Hindlimb muscle (tissue), 1 donor: ENCODE measurements around the gene NCOA5. TPM values are rescaled to one million over a fixed set of nuclear protein-coding genes. Genes with fewer than 3 reads are reported as not detected.

Experiments
- DNase-seq: peaks from one replicate; pipeline ENCODE4 v3.0.0-alpha.2; 2013
- polyA plus RNA-seq: library from polyadenylated mRNA; unstranded; fragments of 120-200 nt; gene quantifications from one replicate; pipeline ENCODE4 v1.2.1, GENCODE V29; 2013; ENCODE audit not compliant: insufficient read length

The NCOA5 gene
- polyA plus RNA-seq, 1 donor, result 36.6 TPM

DNA sequence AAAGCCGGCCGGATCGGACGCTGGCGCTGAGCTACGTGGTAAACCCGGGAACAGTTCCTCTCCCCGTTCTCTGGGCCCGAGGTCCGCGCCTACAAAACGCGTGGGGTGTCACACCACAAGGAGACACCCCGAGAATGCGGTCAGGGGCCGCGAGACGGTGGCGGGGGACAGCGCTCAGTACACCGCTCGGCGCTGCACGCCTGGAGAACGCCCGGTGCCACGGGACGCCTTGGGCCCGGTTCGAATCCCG lies 670 bp downstream of the NCOA5 start:
- no peak for DNase-seq

DNA sequence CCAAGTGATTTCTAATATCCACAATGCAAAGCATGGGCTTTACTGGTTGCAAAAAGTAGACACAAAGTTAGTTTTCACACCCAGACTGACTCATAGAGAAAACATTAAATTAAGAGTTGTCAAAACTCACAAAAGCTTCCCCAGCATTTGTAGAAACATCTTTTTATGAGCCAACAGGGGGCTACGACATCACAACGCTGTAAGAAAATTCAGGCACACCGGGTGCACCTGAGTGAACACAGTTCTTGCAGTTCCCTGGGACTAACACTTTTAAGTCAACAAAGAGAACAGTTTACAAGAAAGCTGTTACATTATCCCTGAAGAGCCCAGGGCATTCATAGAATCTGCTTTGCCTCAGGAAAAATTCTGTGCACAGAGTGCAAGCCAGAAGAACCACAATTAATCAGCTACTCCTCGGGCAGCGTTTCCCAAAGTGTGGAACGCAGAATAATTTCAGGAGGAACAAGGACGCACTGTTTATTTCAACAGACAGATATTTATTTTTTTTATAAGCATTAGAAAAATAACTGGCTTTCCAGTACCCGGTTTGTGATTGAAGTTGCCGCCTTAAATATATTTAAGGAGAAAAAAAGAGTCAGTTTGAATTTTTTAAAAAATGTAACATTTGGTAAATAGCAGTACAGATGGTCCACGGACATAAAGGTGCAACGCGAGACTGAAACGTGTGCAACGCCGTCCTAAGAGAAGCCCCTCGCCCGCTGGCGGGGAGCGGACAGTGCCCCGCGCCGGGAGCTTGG lies 1.2 kb downstream of the NCOA5 start:
- no peak for DNase-seq

DNA sequence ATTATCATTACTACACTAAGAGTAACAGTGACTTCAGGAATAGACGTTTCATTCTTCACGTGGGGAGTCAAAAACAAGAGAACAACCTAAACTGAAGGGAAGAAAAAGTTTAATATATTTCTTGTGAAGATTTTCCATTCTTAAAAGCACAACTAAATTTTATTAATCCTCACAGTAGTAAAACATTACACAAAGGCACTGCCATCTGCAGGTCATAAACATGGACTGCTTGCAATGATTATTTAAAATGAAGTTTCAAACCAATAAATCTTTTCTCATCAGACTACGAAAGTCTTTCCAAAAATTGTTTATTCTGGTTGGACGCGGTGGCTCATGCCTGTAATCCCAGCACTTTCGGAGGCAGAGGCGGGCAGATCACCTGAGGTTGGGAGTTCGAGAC lies 2.6 kb downstream of the NCOA5 start:
- DNase-seq, result no peak

DNA sequence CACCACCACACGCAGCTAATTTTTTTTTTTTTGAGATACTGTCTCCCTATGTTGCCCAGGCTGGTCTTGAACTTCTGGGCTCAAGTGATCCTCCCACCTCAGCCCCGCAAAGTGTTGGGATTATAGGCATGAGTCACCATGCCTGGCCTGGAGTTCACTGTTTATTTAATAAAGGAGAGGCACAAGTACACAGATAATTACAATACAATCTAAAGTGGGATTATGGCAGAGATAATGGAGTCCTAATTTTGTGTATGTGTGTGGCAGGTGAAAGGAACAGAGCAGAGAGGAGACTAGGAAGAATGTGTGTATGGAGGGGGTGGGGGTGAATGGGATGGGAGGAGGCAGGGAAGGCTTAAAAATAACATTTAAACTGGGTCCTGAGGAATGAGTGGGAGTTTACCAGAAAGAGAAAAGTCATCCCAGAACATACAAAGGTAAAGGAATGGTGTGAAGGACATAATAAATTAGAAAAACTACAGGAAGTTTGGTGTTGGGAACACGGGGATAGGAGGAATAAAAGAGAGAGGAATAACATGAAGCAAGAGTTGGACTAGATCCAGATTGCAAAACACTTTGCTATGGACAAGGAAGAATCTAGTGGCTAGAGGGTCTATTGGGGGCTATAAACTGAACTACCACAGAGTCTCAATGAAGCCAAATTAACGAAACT lies 4.4 kb downstream of the NCOA5 start:
- DNase-seq, result no peak

DNA sequence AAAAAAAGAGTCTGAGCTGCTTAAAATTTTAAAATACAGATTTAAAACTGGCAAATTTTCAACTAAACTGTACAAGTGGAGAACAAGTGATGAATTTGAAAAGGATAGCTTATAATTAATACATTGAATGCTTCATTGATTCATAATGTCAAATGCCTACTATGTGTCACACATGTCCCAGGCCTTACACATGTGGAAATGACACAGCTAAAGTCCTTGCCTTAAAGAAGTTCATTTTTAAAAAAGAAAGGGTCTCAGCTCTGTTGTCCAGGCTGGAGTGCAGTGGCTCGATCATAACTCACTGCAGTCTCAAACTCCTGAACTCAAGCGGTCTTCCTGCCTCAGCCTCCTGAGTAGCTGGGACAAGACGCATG lies 5.0 kb downstream of the NCOA5 start:
- DNase-seq, result no peak

DNA sequence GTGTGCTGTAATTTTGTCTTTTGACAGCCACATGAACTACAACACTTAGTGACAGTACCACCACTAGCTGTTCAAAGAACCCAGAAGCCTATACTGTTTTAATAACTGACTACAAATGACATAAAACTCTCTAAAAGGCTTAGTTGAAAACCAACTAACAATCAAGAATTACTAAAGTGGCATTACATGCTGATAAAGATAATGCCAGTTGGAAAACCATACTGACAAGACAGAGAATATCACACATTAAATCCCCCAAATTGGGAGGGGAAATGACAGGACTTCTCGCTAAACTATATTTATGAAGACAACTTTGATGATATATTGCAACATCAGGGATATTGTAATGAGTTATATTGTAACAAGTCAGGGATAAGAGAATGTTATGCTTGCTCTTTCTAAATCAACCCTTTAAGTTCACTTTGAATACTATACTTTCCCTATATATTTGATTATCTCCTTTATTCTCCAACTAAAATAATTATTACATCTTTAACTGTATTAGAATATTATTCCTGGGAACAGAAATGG lies 6.2 kb downstream of the NCOA5 start:
- no peak for DNase-seq

DNA sequence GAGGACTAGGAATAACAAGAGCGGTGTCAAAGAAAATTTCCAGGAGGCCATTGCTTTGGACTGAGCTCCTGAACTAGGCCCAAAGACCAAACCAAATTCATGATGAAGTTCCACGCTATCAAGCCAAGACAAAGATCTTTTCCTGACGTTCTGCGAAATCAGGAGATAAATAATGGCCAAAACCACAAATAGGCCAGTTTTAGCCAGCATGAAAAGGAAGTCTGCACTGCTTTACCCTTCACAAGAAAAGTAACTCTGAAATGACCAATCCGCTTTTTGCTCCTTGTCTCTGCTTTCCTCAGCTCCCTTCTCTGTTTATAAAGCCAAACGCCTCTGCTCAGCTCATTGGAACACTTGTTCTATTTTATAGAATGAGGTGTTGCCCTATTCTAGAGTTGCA lies 6.7 kb downstream of the NCOA5 start:
- no peak for DNase-seq

DNA sequence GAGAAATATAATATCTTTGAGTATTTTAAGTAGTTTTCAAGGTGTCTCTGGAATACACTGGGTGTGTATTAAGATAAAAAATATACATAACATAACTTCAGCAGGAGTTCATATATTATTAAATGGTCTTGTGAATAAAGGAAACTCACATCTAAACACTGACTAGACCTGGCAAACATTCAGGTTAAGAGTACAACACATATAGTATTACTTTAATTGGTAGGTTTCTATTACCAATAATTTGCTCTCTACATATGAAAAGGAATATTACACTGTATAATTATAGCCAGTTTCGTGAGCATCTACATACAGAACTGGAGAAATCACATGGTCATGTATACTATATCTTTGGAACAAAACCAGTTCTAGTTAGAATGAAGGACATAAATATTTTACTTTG lies 8.7 kb downstream of the NCOA5 start:
- DNase-seq, result no peak

DNA sequence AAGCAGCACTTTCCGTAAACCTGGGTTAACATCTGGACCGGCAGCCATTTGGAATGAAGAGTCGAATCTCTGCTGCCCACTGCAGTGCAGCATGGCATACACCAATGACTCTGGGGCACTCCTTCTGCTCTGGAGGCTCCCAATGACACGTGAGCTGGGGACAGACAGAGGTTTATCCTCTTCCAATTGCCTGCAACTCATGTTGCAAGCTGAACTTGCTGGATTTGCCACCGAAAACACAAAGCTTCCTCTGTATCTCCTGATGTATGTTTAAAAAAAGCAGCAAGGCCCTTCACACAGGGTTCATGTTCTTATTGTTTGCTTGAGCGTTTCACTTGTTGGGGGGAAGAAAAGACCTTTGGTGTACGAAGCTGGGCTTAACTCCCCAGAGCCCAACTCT lies 10.8 kb downstream of the NCOA5 start:
- no peak for DNase-seq

DNA sequence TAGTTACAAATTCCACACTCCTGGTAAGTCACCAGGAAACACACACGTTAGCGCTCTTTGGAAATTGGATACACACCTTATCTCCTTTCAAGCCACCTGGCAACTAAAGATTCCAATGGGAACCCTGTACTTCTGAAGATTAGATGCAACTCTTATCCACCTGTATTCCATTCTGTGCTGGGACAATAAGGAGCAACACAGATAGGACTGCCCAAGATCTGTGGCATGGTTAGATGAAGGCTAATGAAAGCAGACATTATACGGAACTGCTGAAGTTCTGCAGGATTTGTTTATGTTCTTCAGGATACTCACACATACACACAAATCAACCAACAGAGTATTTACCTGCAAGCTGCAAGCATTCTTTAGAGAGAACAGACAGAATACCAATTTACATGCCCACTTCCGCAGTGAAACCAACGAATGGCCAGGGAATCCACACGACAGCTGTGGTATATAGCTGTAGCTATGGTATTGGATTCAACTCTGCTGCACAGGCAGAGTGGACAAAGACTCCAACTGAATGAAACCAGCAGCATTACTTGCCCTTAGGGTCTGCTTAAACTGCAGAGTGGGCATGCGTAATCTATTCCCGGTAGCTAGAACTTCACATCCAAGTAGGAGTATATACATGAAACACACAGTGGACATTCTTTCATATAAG lies 12.0 kb downstream of the NCOA5 start:
- no peak for DNase-seq

DNA sequence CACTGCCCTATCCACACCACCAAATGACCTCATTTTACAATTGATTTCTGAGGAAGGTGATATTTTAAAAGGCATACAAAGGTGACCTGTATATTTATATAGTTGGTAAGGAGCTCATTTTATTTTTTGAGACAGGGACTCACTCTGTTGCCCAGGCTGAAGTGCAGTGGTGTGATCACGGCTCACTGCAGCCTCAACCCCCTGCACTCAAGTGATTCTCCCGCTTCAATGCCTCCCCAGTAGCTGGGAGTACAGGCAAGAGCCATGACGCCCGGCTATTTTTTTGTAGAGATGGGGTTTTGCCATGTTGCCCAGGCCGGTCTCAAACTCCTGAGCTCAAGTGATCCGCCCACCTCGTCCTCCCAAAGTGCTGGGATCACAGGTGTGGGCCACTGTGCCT lies 13.0 kb downstream of the NCOA5 start:
- no peak for DNase-seq

DNA sequence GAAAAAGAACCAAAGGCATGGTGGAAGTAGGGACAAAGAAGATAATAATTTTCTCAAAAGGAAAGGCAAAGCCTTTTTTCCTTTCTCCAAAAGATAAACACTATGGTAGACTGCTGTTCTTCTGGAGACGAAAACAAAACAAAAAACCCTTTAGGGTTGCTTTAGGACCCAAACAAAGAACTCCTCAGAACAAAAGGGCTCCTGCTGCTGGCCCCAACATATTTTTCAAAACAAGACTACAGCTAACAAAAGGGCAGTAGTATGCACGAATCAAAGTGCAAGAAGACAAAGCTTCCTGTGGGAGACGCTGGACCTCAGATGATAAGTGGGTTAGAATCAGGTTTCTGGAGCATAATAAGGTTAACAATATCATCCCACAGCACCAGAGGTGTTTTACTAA lies 15.8 kb downstream of the NCOA5 start:
- DNase-seq, result no peak

DNA sequence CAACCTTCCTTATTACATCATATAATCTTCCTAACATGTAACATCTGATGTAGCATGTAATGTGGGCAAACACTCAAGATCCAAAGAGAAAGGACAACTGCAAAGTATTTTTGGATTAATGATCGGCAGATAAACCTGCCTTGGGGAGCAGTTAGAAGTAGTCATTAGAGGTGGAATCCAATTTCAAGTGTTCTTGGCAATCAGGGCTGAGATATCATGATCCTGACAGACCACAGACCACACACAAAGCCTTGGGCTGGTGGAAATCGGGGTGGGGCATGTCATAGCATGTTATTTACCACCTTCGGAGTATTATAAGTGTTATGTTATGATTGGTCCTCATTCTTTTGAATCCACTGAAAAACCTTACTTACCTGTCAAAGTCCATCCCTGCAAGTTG lies 16.3 kb downstream of the NCOA5 start:
- no peak for DNase-seq

DNA sequence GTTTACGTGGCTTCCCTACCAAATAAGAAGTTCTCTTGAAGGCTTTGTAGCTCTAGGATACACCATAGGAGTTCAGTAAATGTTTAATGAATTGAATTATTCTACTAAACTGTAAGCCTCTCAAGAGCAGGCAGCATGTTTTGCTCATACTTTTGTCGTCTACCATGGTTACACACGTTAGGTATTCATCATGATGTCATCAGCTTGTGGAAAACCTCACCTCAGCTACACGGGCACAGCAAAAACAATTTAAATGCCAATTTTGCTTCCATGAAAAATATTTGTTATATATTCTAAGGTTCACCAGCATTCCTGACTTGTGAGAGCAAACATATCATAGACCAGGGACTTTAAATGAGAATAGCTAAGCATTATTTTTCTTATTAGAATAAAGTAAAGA lies 16.7 kb downstream of the NCOA5 start:
- no peak for DNase-seq

DNA sequence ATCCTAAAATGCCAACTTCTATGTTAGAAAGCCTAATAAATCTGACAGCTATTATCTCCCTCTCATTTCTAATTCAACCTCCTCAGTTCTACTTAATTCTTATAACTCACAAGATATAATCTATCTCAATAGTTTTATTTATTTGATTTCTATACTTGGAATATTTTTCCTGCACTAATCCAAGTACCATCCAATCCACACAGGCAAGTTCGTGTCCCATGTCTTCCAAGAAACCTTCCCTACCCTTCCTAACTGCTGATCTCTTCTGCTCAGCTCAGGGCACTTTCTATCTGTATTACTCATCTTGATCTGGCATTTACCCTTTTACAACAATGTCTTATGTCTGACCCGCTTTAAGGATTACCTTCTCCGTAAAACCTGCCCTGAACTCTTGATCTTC lies 18.2 kb downstream of the NCOA5 start:
- DNase-seq, result no peak

DNA sequence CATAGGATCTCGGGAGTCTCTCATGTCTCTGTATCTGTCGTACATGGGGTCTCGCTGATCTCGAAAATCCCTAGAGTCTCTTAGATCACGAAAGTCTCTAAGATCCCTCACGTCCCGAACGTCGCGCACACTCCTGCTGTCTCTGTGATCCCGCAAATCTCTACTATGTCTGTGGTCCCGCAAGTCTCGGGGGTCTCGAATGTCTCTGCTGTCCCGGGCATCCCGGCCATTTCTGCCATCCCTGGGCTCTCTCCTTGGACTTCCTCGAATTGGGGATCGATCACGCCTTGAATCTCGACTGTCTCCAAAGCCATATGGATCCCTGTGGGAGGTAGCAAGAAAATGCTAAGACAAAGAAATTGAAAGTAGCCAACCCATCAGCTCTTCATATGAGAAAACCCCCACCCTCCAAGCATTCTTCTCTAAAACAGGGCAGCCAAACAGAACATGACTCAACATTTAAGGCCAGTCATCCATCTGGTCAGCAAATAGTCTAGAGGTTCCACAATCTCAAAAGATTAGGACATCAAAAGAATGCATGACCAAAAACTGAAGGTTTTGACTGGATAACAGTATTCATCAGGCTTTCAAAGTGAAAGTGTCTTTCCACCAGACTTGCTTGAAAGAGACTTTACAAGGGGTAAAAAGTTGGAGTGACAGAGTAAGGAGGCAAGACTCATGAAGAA lies 19.4 kb downstream of the NCOA5 start:
- DNase-seq, result no peak

DNA sequence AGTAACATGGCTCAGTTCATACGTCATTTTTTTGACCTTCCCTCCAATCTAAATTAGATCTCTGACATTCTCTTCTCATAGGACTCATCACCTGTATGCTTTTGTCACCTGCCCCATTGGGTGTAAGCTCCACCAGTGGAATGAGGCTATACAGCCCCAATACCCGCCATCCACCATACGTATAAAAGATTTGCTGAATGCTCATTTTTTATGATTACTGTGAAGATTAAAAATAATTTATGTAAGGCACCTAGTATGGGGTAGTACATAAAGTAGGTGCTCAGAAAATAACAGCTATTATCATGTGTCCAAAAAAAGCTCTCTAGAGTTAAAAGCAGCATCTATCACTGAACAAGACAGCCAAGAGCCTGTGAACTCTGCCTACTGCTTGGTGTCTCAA lies 24.1 kb downstream of the NCOA5 start:
- no peak for DNase-seq

DNA sequence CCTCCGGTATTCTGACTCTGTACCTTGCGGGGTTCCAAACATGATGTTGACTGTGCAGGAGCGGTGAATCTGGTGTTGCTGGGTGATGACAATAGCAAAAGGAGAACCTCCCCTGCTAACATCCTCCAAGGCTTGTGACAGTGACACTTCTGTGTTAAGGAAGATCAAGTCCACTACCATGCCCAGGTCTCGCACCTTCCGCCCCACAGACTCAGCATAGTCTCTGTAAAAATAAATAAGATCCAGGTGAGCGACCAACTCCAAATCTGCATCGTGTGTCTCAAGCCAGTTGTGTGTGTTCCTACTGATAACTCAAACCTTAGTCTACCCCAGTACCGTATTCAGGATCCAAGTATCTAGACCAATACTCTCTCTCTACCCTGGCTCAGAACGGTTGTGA lies 24.8 kb downstream of the NCOA5 start:
- no peak for DNase-seq

DNA sequence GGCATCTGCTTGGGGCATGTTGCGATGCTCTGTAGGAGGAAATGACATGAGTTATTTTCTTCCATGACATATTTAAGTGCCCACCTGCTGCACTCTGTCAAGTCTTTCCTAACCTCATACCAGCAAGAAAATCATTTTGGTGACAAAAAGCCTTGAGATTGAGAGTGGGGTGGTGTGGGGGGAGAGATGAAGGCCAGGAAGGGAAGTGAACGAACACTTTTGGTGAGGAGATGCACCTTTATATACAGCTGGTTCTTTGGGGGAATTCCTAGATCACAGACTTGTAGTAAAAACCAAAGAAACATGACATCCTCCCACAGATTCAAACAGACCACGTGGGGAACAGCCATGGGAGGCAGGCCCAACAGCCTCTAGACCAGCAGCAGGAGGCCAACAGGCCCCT lies 26.1 kb downstream of the NCOA5 start:
- no peak for DNase-seq

DNA sequence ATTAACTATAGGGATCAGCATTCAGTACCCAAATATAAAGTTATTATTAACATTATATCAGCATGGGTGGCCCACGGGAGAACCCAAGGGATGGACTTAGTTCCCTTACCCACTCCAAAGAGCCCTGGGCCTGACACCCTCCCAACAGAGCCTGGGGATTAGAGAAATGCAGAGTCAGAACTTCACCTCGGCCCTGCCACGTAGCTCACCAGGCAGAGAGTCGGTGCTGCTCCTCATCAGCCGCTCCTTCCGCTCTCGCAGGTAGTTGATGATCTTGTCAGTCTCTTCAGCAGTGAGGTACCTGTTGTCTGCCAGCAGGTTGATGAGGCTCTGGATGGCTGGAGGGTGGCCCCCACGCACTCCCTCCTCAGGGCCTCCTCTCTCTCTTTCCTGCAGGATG lies 26.6 kb downstream of the NCOA5 start:
- no peak for DNase-seq

DNA sequence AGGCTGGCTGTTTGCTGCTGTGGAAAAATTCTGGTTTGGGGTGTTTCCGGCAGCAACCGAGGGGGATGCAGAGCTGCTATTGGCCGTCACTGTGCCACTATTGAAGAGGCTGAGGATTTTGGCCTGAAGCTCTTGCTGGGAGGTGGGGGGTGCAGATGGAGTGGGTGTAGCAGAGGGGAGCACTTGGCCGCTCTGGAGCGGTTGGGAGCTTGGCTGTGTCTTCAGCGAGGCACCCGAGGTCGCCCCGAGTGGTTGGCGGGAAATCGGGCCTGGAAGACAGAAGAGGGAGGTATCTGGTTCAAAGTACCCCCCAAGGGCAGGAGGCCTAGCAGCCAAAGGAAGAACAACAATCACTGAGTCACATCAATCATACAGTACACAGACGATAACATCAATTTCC lies 27.1 kb downstream of the NCOA5 start:
- DNase-seq, result no peak

DNA sequence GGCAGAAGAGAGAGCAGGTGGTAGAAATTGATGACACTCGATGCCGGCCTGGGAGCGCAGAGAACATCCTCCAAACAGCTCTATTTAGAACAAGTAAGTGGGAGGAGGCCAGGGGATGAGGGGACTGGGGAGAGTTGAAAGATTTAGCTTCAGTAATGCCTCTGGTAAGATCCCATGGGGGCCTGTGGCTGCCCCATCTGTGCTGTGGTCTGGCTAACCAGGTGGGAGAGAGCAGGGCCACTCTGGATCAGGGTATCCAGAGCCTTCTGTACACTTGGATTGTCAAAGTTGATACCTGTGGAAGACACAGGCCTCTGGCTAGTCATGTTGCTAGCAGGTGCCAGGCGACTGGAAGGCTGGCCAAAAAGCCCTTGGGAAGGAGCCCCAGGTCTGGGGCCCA lies 27.6 kb downstream of the NCOA5 start:
- no peak for DNase-seq

DNA sequence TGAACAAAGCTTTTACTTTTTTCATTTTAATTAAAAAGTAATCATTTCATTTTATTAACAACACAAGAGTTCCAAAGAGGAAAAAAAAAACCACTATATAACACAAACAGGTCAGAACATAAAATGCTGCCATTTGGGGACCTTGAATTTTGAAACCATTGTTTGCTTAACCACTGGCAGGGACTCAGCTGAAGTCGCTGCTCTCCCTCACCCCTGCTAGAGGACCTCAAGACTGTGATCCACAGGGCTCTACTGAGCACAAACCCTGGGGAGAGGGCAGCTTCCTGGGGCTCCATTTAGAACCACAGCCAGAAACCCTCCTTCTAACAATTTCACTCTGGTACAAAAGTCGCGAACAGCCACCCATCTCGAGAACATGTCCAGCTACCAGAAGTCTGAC lies 28.8 kb downstream of the NCOA5 start:
- no peak for DNase-seq
